K562 (cell line): ENCODE data around the gene FMN2. TPM values are rescaled to one million over a fixed set of nuclear protein-coding genes. Genes with fewer than 3 reads are reported as not detected.

ENCODE experiments used
- ATAC-seq: fragments of 200-7000 bp; cut with Tn5 transposase; 3 replicates; pipeline ENCODE4 v1.9.1; 2020; ENCODE audit warnings: moderate library complexity
- BruUV-seq: library from RNA; stranded (reverse); fragments of 400-500 nt; replicated peaks from 2 replicates; lab custom pipeline; 2021; lab: Mats Ljungman, UMichigan
- CTCF ChIA-PET: fragments of 300-600 bp; formaldehyde crosslinking; extraction: SDS; loops from one replicate; lab custom pipeline; 2021; ENCODE audit warnings: low intra/inter-chr PET ratio; lab: Yijun Ruan, JAX
- POLR2A ChIA-PET: fragments of 300-600, 350-650 bp; sonication (Branson Sonifier 250); formaldehyde crosslinking; extraction: SDS; loops from one replicate; lab custom pipeline; 2021; ENCODE audit warnings: antibody characterized with exemption, inconsistent platforms; lab: Yijun Ruan, JAX
- DNase-seq, 4 experiments: peaks; one replicate each; pipeline versions ENCODE4 v3.0.0 to v3.0.0-alpha.2; 2011 to 2018; ENCODE audit warnings: low spot score in 3 of 4, mixed read lengths in 3 of 4; ENCODE audit errors: extremely low read depth in 1 of 4
- FAIRE-seq: peaks from 2 replicates; lab custom pipeline; 2011; peaks lifted over from hg19 to GRCh38; lab: Jason Lieb, UNC
- H2AFZ ChIP-seq: 2 replicates; pipeline ENCODE4 v1.6.0; 2011; ENCODE audit warnings: low read depth, low read length, control low read depth, inconsistent platforms
- H3K27ac ChIP-seq: fragments of 200-600 bp; 3 replicates; pipeline ENCODE4 v1.8.0; 2011; ENCODE audit warnings: low read depth, mild to moderate bottlenecking, control low read depth, inconsistent platforms, low read length, moderate library complexity, mixed read lengths; ENCODE audit errors: extremely low read depth
- H3K27me3 ChIP-seq, 2 experiments: fragments of 300-600 bp in 1 of 2; 2 replicates in 1 of 2; 3 replicates in 1 of 2; pipeline versions ENCODE4 v1.6.0 to v1.8.0; 2011; ENCODE audit warnings: inconsistent platforms in 2 of 2, low read length in 2 of 2, mild to moderate bottlenecking in 1 of 2, mixed read lengths in 1 of 2, moderate library complexity in 1 of 2; ENCODE audit not compliant: control insufficient read depth in 2 of 2, insufficient read depth in 2 of 2
- H3K36me3 ChIP-seq: fragments of 300-600 bp; 3 replicates; pipeline ENCODE4 v1.8.0; 2011; ENCODE audit warnings: mild to moderate bottlenecking, low read length, inconsistent platforms; ENCODE audit not compliant: control insufficient read depth, insufficient read depth
- H3K4me1 ChIP-seq, 2 experiments: fragments of 200-600 bp in 1 of 2; replicated peaks in 1 of 2; 2 replicates in 1 of 2; 3 replicates in 1 of 2; pipeline versions ENCODE4 v1.5.1 to v1.8.0; 2011; ENCODE audit warnings: inconsistent platforms in 2 of 2, low read length in 2 of 2, mild to moderate bottlenecking in 1 of 2, mixed read lengths in 1 of 2, moderate library complexity in 1 of 2; ENCODE audit not compliant: control insufficient read depth in 2 of 2, insufficient read depth in 2 of 2
- H3K4me2 ChIP-seq: 2 replicates; pipeline ENCODE4 v1.6.1; 2011; ENCODE audit warnings: low read length, control low read depth, inconsistent platforms, mixed read lengths; ENCODE audit not compliant: insufficient read depth
- H3K4me3 ChIP-seq: fragments of 200-600 bp; sonication (generic), shearing (Covaris generic); 2 replicates; pipeline ENCODE4 v1.5.1; 2016; ENCODE audit warnings: control low read depth, inconsistent platforms
- H3K79me2 ChIP-seq: fragments of 200-600 bp; 3 replicates; pipeline ENCODE4 v1.8.0; 2011; ENCODE audit warnings: low read length, inconsistent platforms; ENCODE audit not compliant: control insufficient read depth, insufficient read depth
- H3K9ac ChIP-seq, 2 experiments: 2 replicates each; pipeline versions ENCODE4 v1.6.0 to v1.6.1; 2011; ENCODE audit warnings: low read depth in 2 of 2, low read length in 2 of 2, control low read depth in 1 of 2, inconsistent platforms in 1 of 2, mild to moderate bottlenecking in 1 of 2, mixed read lengths in 1 of 2; ENCODE audit not compliant: insufficient read depth in 1 of 2
- H3K9me1 ChIP-seq: one replicate; pipeline ENCODE4 v1.6.0; 2011; ENCODE audit warnings: inconsistent platforms, mild to moderate bottlenecking, low read length, moderate library complexity; ENCODE audit not compliant: control insufficient read depth, insufficient read depth
- H3K9me3 ChIP-seq: replicated peaks from 2 replicates; pipeline ENCODE4 v1.5.1; 2011; ENCODE audit warnings: low read depth, low read length, inconsistent platforms; ENCODE audit not compliant: control insufficient read depth, insufficient read depth
- H4K20me1 ChIP-seq: replicated peaks from 2 replicates; pipeline ENCODE4 v1.6.1; 2011; ENCODE audit warnings: low read length, inconsistent platforms, mixed read lengths; ENCODE audit not compliant: control insufficient read depth, insufficient read depth
- ATF2 ChIP-seq: sonication (generic); formaldehyde crosslinking; IDR thresholded peaks from 2 replicates; pipeline ENCODE4 v1.8.1; 2022; ENCODE audit warnings: missing genetic modification reagents
- BRD9 ChIP-seq: fragments of 450-650 bp; IDR thresholded peaks from 2 replicates; pipeline ENCODE4 v1.6.1; 2018; ENCODE audit warnings: low read depth; ENCODE audit not compliant: partially characterized antibody
- CBX1 ChIP-seq: sonication (generic); IDR thresholded peaks from 2 replicates; pipeline ENCODE4 v1.6.1; 2016; ENCODE audit warnings: antibody characterized with exemption, low read depth, mild to moderate bottlenecking
- DMBX1 ChIP-seq: fragments of 250-450 bp; sonication (Bioruptor Pico); IDR thresholded peaks from 2 replicates; pipeline ENCODE4 v1.8.0; 2022; ENCODE audit warnings: inconsistent platforms, mild to moderate bottlenecking, moderate library complexity, borderline replicate concordance
- E2F1 ChIP-seq: sonication (generic); formaldehyde crosslinking; IDR thresholded peaks from 2 replicates; pipeline ENCODE4 v1.8.1; 2023; ENCODE audit warnings: mild to moderate bottlenecking, missing genetic modification reagents, moderate library complexity
- ETV5 ChIP-seq: sonication (generic); formaldehyde crosslinking; IDR thresholded peaks from 2 replicates; pipeline ENCODE4 v1.4.0; 2020; ENCODE audit warnings: low read depth, mild to moderate bottlenecking, missing genetic modification reagents
- FOXO4 ChIP-seq: fragments of 450-650 bp; formaldehyde crosslinking; IDR thresholded peaks from 2 replicates; pipeline ENCODE4 v1.4.0; 2020; ENCODE audit warnings: mild to moderate bottlenecking, moderate library complexity
- MLLT1 ChIP-seq, 2 experiments: fragments of 450-650 bp; IDR thresholded peaks; 2 replicates each; pipeline ENCODE4 v1.6.1; 2016
- MYNN ChIP-seq, 2 experiments: sonication (generic); formaldehyde crosslinking in 1 of 2; IDR thresholded peaks; 2 replicates each; pipeline versions ENCODE4 v1.5.0 to v1.6.1; 2016 to 2020; ENCODE audit warnings: antibody characterized with exemption in 1 of 2, missing genetic modification reagents in 1 of 2
- NR2C1 ChIP-seq, 2 experiments: fragments of 450-650 bp; IDR thresholded peaks; 2 replicates each; pipeline ENCODE4 v1.6.1; 2017; ENCODE audit warnings: mild to moderate bottlenecking in 2 of 2, antibody characterized with exemption in 1 of 2, inconsistent platforms in 1 of 2, missing compliant biosample characterization in 1 of 2, missing genetic modification characterization in 1 of 2
- NRF1 ChIP-seq, 2 experiments: fragments of 450-650 bp; IDR thresholded peaks in 1 of 2; conservative IDR thresholded peaks in 1 of 2; 2 replicates each; pipeline ENCODE4 v1.6.1; 2014; ENCODE audit warnings: mild to moderate bottlenecking in 2 of 2
- YY1 ChIP-seq, 3 experiments: IDR thresholded peaks; 2 replicates each; pipeline ENCODE4 v1.6.1; 2011; ENCODE audit warnings: low read length in 2 of 3, mild to moderate bottlenecking in 2 of 3, moderate library complexity in 2 of 3, borderline replicate concordance in 1 of 3, control low read depth in 1 of 3, low read depth in 1 of 3; ENCODE audit not compliant: insufficient read depth in 3 of 3, insufficient replicate concordance in 2 of 3, control insufficient read depth in 1 of 3, insufficient read length in 1 of 3; ENCODE audit errors: extremely low read depth in 1 of 3
- ZBED1 ChIP-seq: IDR thresholded peaks from 2 replicates; pipeline ENCODE4 v1.6.1; 2014
- ZBTB7A ChIP-seq: IDR thresholded peaks from 2 replicates; pipeline ENCODE4 v1.6.1; 2011; ENCODE audit warnings: low read depth, mild to moderate bottlenecking, low read length, moderate library complexity, borderline replicate concordance; ENCODE audit not compliant: control insufficient read depth
- ZNF766 ChIP-seq: fragments of 200-800 bp; sonication (Bioruptor generic); conservative IDR thresholded peaks from 2 replicates; pipeline ENCODE4 v1.6.1; 2016; ENCODE audit warnings: missing genetic modification characterization, missing compliant biosample characterization
- WGBS: fragments of 100-300 bp; shearing (Covaris generic); methylation state at CpG from one replicate; pipeline ENCODE4 v1.1.6; 2016; ENCODE audit warnings: low coverage, mixed read lengths; ENCODE audit not compliant: insufficient coverage; ENCODE audit errors: missing lambda C conversion rate; 5-methylcytosine and 5-hydroxymethylcytosine counted together
- in situ Hi-C: fragments of 300-500 bp; cut with MboI; formaldehyde crosslinking; loops from 4 replicates; pipeline ENCODE4 v1.15.0; 2018; ENCODE audit warnings: inconsistent platforms, mixed read lengths
- intact Hi-C: fragments of 100-400 bp; cut with micrococcal nuclease; formaldehyde crosslinking; loops from 2 replicates; pipeline ENCODE4 v1.14.2; 2022
- polyA plus RNA-seq, 8 experiments: library from polyadenylated mRNA; depleted of rRNA in 4 of 8; stranded (reverse) in 5 of 8; unstranded in 3 of 8; fragments of >200 nt; fragmentation: Nextera tagmentation in 2 of 8; fragmentation: Illumina TruSeq in 1 of 8; extraction: Ambion mirVana in 2 of 8; extraction: Trizol in 1 of 8; gene quantifications; 2 replicates each; pipeline versions ENCODE4 v1.2.1 to v1.2.3, GENCODE V29; 2011 to 2014; ENCODE audit warnings: inconsistent platforms in 1 of 8, missing spikeins in 1 of 8
- total RNA-seq, 7 experiments: library from RNA; depleted of rRNA in 6 of 7; stranded (reverse); fragments of >200 nt in 6 of 7; fragmentation: Illumina TruSeq in 2 of 7; extraction: Trizol in 2 of 7; gene quantifications; 2 replicates each; pipeline versions ENCODE4 v1.2.1 to v1.2.3, GENCODE V29; 2011 to 2021; ENCODE audit warnings: low replicate concordance in 1 of 7

FMN2 gene
- total and polyA plus RNA-seq, 9 of the 15 experiments (the other 6 are each of a cell fraction or from before 2014, with no cell fraction given): 0.15 to 0.45 (median 0.16) TPM; not detected in 3

GRCh38 chr1:240329443-240329842, 237.8 kb downstream of the FMN2 start (continued):
- TF ChIP-seq ZBED1 (no peak), ZBTB7A (no peak), MYNN (IDR thresholded peaks at IDR 0.05) (no peak), MYNN (CRISPR knock-in tag; IDR thresholded peaks at IDR 0.05) (no peak), DMBX1 (CRISPR knock-in tag) (no peak), NR2C1 (IDR thresholded peaks at IDR 0.05) (no peak), NR2C1 (tag; IDR thresholded peaks at IDR 0.05) (no peak), BRD9 (no peak), E2F1 (no peak)

- BruUV-seq: no TSS peak
- Histone ChIP-seq H3K79me2 (no peaks in the 10 kb centered on the region), H3K9me3 (no peaks in the 10 kb centered on the region; the same call in 1 of the 2 replicates), H3K27ac (no peak overlapping the region), H3K27me3 (no peaks in the 10 kb centered on the region), H4K20me1 (no peaks in the 10 kb centered on the region), H2AFZ (no peak overlapping the region), H3K36me3 (no peaks in the 10 kb centered on the region), H3K4me1 (no peaks in the 10 kb centered on the region), H3K9me1 (no peaks in the 10 kb centered on the region), H3K4me2 (no peak overlapping the region), H3K9ac (no peak overlapping the region), H3K4me3 (no peak overlapping the region)
- 0% methylated on average over 3 of the region's 3 CpGs for WGBS
- no peak for ATAC-seq
- no peak for DNase-seq
- in situ Hi-C loops (no loop called here), intact Hi-C loops (no loop called here)
- no peak for FAIRE-seq
- CTCF ChIA-PET: no interaction called here
- POLR2A ChIA-PET: interaction anchor here (1.0 kb wide), 1 partner anchor 8 kb away, joined by 3 read pairs; no protein-coding TSS in a partner anchor
- TF ChIP-seq ZNF766: no peak
- no peak for TF ChIP-seq ETV5 (CRISPR knock-in tag)
- no peak for TF ChIP-seq FOXO4 (CRISPR knock-in tag)
- TF ChIP-seq MLLT1 (IDR thresholded peaks at IDR 0.05): no peak
- no peak for TF ChIP-seq YY1 (IDR thresholded peaks at IDR 0.05; ENCODE audit: borderline replicate concordance in 1 of 3, control insufficient read depth in 1 of 3, extremely low read depth in 1 of 3, insufficient read depth in 3 of 3, insufficient read length in 1 of 3, insufficient replicate concordance in 2 of 3, low read depth in 1 of 3, low read length in 2 of 3)
- TF ChIP-seq NRF1 (conservative IDR thresholded peaks at IDR 0.05 in 1 of 2, IDR thresholded peaks at IDR 0.05 in 1 of 2): no peak
- TF ChIP-seq CBX1: no peak
- TF ChIP-seq ATF2: no peak
Observed at GRCh38 chr1:240332672-240333071, 241.0 kb downstream of the FMN2 start.
